NCI-H2196 treated with DMSO at 0.1 percent for 48 hours (cell line): ENCODE measurements around the gene PCDHGA5.
"Not testable (repeated sequence)": the region's sequence is repeated elsewhere in the genome, so short reads cannot be mapped to it uniquely, and the experiment has no call there.

ENCODE experiments used
- DNase-seq: peaks from one replicate; lab custom pipeline; 2025; ENCODE audit not compliant: unreplicated experiment; lab: John Stamatoyannopoulos, UW

Gene PCDHGA5

GRCh38 chr5:141363952-141364660, at the start of gene PCDHGA5:
Gene PCDHGA5 (plus strand): TSS chr5:141364162. CDS start chr5:141364331, 169 bp downstream.
- DNase-seq, result no peak

GRCh38 chr5:141316963-141317362, 47.0 kb upstream of the PCDHGA5 start:
- DNase-seq, result not testable (repeated sequence)

- DNase-seq, result no peak
These were observed 44.8 kb upstream of the PCDHGA5 start for GRCh38 chr5:141319202-141319601.

GRCh38 chr5:141319699-141320098, 44.3 kb upstream of the PCDHGA5 start:
- no peak for DNase-seq

GRCh38 chr5:141320225-141321169, 43.5 kb upstream of the PCDHGA5 start, which contains the start of gene TAF7:
Gene TAF7 (minus strand): TSS chr5:141320784. CDS start chr5:141320044, 740 bp downstream.
- peak; percentile 68 for DNase-seq

- DNase-seq, result no peak
These were observed 41.7 kb upstream of the PCDHGA5 start for GRCh38 chr5:141322261-141322660.

- DNase-seq, result no peak
These were observed 37.7 kb upstream of the PCDHGA5 start for GRCh38 chr5:141326088-141326854.

- DNase-seq, result no peak
These were observed 35.7 kb upstream of the PCDHGA5 start for GRCh38 chr5:141328231-141328630.

- no peak for DNase-seq
These were observed 33.5 kb upstream of the PCDHGA5 start, which contains the start of gene PCDHGA1 for GRCh38 chr5:141330299-141331080. Gene PCDHGA1 (plus strand): TSS chr5:141330514.

GRCh38 chr5:141332571-141332970, 31.4 kb upstream of the PCDHGA5 start:
- DNase-seq, result not testable (repeated sequence)

- DNase-seq, result no peak
These were observed 25.2 kb upstream of the PCDHGA5 start, which contains the start of gene PCDHGA2 for GRCh38 chr5:141338538-141339306. Gene PCDHGA2 (plus strand): TSS chr5:141338760.

GRCh38 chr5:141340781-141341354, 23.1 kb upstream of the PCDHGA5 start:
- DNase-seq, result not testable (repeated sequence)

GRCh38 chr5:141342773-141343172, 21.2 kb upstream of the PCDHGA5 start:
- DNase-seq, result no peak

- no peak for DNase-seq
These were observed 20.6 kb upstream of the PCDHGA5 start, which contains the start of gene PCDHGA3 for GRCh38 chr5:141343242-141343952. Gene PCDHGA3 (plus strand): TSS chr5:141343829. CDS start chr5:141344034, 205 bp downstream.

GRCh38 chr5:141343953-141344463, 20.0 kb upstream of the PCDHGA5 start:
- no peak for DNase-seq

- DNase-seq, result no peak
These were observed 18.6 kb upstream of the PCDHGA5 start for GRCh38 chr5:141345327-141345726.

GRCh38 chr5:141346017-141346416, 17.9 kb upstream of the PCDHGA5 start:
- DNase-seq, result not testable (repeated sequence)
